ENCODE results near the gene ZFR2. TPM values are rescaled to one million over a fixed set of nuclear protein-coding genes. Genes with fewer than 3 reads are reported as not detected.

The ZFR2 gene
- total and polyA plus RNA-seq, 4 donors: not detected

GRCh38 chr19:3899531-3900294 is 30.9 kb upstream of the ZFR2 start:
- 78% methylated on average over 18 of the region's 18 CpGs for WGBS

GRCh38 chr19:3898426-3898825 is 29.6 kb upstream of the ZFR2 start:
- peaks cover 0 to 5% (median 1%) of the 10 kb centered on the region in 4 donors for H3K4me1 ChIP-seq (ENCODE audit: control insufficient read depth in 4 of 4, insufficient read depth in 4 of 4, low read length in 3 of 4)
- H3K4me3 ChIP-seq (ENCODE audit: low read depth in 1 of 3, low read length in 3 of 3): no peak overlapping the region
- H3K27ac ChIP-seq (ENCODE audit: low read depth in 1 of 2, low read length in 2 of 2): no peak overlapping the region
- no peak overlapping the region for H3K9ac ChIP-seq (ENCODE audit: low read depth in 1 of 2, low read length in 2 of 2)
- H3K9me3 ChIP-seq (ENCODE audit: control insufficient read depth in 4 of 4, low read length in 3 of 4): peaks cover 0 to 3% (median 0%) of the 10 kb centered on the region in 4 donors
- no peak for TF ChIP-seq RAD21 (IDR thresholded peaks at IDR 0.05)
- TF ChIP-seq TAF1 (conservative IDR thresholded peaks at IDR 0.05): no peak
- no peak for TF ChIP-seq REST (IDR thresholded peaks at IDR 0.05)
- no peak for TF ChIP-seq EGR1 (IDR thresholded peaks at IDR 0.05; ENCODE audit: low read depth in 2 of 2)
- no peak for TF ChIP-seq ATF3 (IDR thresholded peaks at IDR 0.05)
- H3K36me3 ChIP-seq (ENCODE audit: control insufficient read depth in 4 of 4, insufficient read depth in 3 of 4, low read depth in 1 of 4, low read length in 3 of 4): no peaks in the 10 kb centered on the region
- no peak for DNase-seq (ENCODE audit: low spot score)
- 95% methylated on average over 3 of the region's 3 CpGs for WGBS
- no peaks in the 10 kb centered on the region for H3K27me3 ChIP-seq (ENCODE audit: control insufficient read depth in 4 of 4, insufficient read depth in 4 of 4, low read length in 3 of 4)

More at GRCh38 chr19:3899531-3900294, 30.9 kb upstream of the ZFR2 start:
- H3K9ac ChIP-seq (ENCODE audit: low read depth in 1 of 2, low read length in 2 of 2): no peak overlapping the region
- no peak for TF ChIP-seq REST (IDR thresholded peaks at IDR 0.05)
- TF ChIP-seq SP1 (IDR thresholded peaks at IDR 0.05): no peak
- no peak for TF ChIP-seq GABPA (IDR thresholded peaks at IDR 0.05 in 1 of 2, conservative IDR thresholded peaks at IDR 0.05 in 1 of 2)
- no peak for TF ChIP-seq FOXA2 (IDR thresholded peaks at IDR 0.05)
- no peak for TF ChIP-seq HNF4G (IDR thresholded peaks at IDR 0.05)
- no peak for TF ChIP-seq CTCF (IDR thresholded peaks at IDR 0.05; ENCODE audit: low read depth, low read length, missing input control)
- TF ChIP-seq FOXA1 (IDR thresholded peaks at IDR 0.05): no peak
- TF ChIP-seq HNF4A (conservative IDR thresholded peaks at IDR 0.05): no peak
- TF ChIP-seq NR2F2 (IDR thresholded peaks at IDR 0.05): no peak
- no peak for TF ChIP-seq JUND (IDR thresholded peaks at IDR 0.05)
- TF ChIP-seq RXRA (IDR thresholded peaks at IDR 0.05): no peak
- no peak for DNase-seq (ENCODE audit: low spot score)
- H3K4me3 ChIP-seq (ENCODE audit: low read depth in 1 of 3, low read length in 3 of 3): no peak overlapping the region
- no peaks in the 10 kb centered on the region for H3K27me3 ChIP-seq (ENCODE audit: control insufficient read depth in 4 of 4, insufficient read depth in 4 of 4, low read length in 3 of 4)
- H3K36me3 ChIP-seq (ENCODE audit: control insufficient read depth in 4 of 4, insufficient read depth in 3 of 4, low read depth in 1 of 4, low read length in 3 of 4): no peaks in the 10 kb centered on the region
- no peak overlapping the region for H3K27ac ChIP-seq (ENCODE audit: low read depth in 1 of 2, low read length in 2 of 2)
- H3K9me3 ChIP-seq (ENCODE audit: control insufficient read depth in 4 of 4, low read length in 3 of 4): peaks cover 0 to 3% (median 0%) of the 10 kb centered on the region in 4 donors
- peaks cover 0 to 2% (median 1%) of the 10 kb centered on the region in 4 donors for H3K4me1 ChIP-seq (ENCODE audit: control insufficient read depth in 4 of 4, insufficient read depth in 4 of 4, low read length in 3 of 4)
